GM13976 (cell line): ENCODE data around the gene APH1B.

Experiments used
- DNase-seq: peaks from one replicate; pipeline ENCODE4 v3.0.0; 2012; ENCODE audit warnings: low spot score
- in situ Hi-C: fragments of 300-500 bp; cut with MboI; formaldehyde crosslinking; loops from one replicate; pipeline ENCODE4 v1.12.0; 2022; ENCODE audit warnings: low sequenced_read_pairs, mixed read lengths, inconsistent platforms; ENCODE audit not compliant: unreplicated experiment
- TF ChIP-seq, protein P1 (sequence below): IDR thresholded peaks from 2 replicates; pipeline ENCODE4 v1.5.1; 2012; ENCODE audit warnings: borderline replicate concordance, mild to moderate bottlenecking; ENCODE audit not compliant: insufficient read depth; ENCODE audit errors: extremely low read depth, missing control alignments, control extremely low read depth

APH1B gene

GRCh38 chr15:63350178-63350621 lies 72.8 kb downstream of the APH1B start:
- TF ChIP-seq, protein P1, sequence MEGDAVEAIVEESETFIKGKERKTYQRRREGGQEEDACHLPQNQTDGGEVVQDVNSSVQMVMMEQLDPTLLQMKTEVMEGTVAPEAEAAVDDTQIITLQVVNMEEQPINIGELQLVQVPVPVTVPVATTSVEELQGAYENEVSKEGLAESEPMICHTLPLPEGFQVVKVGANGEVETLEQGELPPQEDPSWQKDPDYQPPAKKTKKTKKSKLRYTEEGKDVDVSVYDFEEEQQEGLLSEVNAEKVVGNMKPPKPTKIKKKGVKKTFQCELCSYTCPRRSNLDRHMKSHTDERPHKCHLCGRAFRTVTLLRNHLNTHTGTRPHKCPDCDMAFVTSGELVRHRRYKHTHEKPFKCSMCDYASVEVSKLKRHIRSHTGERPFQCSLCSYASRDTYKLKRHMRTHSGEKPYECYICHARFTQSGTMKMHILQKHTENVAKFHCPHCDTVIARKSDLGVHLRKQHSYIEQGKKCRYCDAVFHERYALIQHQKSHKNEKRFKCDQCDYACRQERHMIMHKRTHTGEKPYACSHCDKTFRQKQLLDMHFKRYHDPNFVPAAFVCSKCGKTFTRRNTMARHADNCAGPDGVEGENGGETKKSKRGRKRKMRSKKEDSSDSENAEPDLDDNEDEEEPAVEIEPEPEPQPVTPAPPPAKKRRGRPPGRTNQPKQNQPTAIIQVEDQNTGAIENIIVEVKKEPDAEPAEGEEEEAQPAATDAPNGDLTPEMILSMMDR = no peak
- DNase-seq = no peak
- in situ Hi-C loops = no loop called here

- DNase-seq = no peak
- TF ChIP-seq, protein P1 = no peak
- in situ Hi-C loops = no loop called here
Measured at GRCh38 chr15:63351170-63351569, 73.8 kb downstream of the APH1B start.

- in situ Hi-C loops = no loop called here
- DNase-seq = no peak
- TF ChIP-seq, protein P1 = no peak
Measured at GRCh38 chr15:63352808-63353207, 75.4 kb downstream of the APH1B start.

DNA sequence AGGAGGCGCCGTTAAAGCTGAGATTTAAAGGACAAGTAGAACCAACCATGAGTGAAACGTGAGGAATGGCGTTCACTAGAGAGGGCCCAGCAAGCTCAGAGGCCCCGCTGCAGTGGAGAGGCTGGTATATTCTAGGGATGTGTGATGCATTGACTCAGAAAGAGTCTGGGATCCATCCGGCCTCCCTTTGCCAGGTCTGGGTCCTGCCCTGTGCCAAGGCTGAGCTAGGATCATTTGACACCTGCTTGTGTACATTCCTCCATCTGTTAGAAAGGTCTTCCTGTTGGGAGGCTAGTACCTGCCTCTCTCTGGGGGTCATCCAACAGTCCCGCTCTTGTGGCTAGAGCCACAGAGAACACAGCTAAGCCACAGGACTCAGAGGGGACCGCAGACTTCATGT lies 75.9 kb downstream of the APH1B start:
- DNase-seq = no peak
- in situ Hi-C loops = no loop called here
- TF ChIP-seq, protein P1 = no peak

- in situ Hi-C loops = no loop called here
- TF ChIP-seq, protein P1 = no peak
- no peak for DNase-seq
Measured at GRCh38 chr15:63353887-63354286, 76.5 kb downstream of the APH1B start.

DNA sequence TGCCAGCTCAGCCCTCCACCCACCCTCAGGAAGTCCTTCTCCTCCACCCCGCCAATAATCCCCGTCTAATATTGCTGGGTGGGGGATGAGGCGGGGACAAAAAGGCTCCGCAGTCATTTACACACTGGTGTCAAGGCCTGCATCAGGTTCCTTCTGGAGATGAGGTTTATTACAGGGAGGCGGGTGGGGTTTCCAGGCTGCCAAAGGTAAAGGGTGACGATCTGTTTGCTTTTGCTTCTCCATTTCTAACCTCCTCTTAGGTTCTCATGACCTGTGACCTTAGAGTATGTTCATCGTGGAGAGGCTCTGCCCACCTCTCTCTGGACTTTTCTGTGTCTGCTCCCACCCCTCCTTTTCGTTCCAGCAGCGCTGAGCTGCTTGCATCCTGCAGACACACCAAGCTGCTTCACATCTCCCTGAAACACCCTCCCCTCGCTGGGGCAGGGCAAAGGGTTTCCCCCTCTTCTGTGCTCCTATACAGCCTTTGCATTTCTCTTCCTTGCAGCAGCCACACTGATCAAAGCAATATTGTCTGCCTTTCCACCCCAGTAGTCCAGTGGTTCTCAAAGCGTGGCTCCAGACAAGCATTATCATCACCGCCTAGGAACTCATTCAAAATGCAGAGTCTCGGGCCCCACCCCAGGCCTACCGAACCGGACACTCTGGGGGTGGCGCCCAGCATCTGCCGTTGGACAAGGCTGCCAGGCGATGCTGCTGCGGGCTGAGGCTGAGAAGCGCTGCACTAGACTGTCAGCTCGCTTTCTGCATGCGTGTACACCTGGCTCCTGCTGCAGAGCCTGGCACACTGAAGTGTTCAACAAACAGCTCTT lies 77.6 kb downstream of the APH1B start:
- DNase-seq = no peak
- in situ Hi-C loops = no loop called here
- TF ChIP-seq, protein P1 = no peak
